Brain microvascular endothelial cell (primary cell): ENCODE data around the gene HSP90AA1.

Source experiments
- DNase-seq: peaks from one replicate; pipeline ENCODE4 v3.0.0-alpha.2; 2020
- H3K27ac ChIP-seq: fragments of 250-450 bp; sonication (Bioruptor Pico); 2 replicates; pipeline ENCODE4 v1.5.1; 2020; ENCODE audit warnings: mild to moderate bottlenecking, moderate library complexity
- H3K27me3 ChIP-seq: fragments of 250-450 bp; sonication (Bioruptor Pico); replicated peaks from 2 replicates; pipeline ENCODE4 v1.5.1; 2020; ENCODE audit warnings: mild to moderate bottlenecking
- H3K36me3 ChIP-seq: fragments of 250-450 bp; sonication (Bioruptor Pico); replicated peaks from 2 replicates; pipeline ENCODE4 v1.5.1; 2020; ENCODE audit warnings: mild to moderate bottlenecking
- H3K4me3 ChIP-seq: 2 replicates; pipeline ENCODE4 v1.5.1; 2011; ENCODE audit warnings: low read depth, mild to moderate bottlenecking, control low read depth, low read length, moderate library complexity
- CTCF ChIP-seq: IDR thresholded peaks from 2 replicates; pipeline ENCODE4 v1.5.1; 2011; ENCODE audit warnings: low read depth, mild to moderate bottlenecking, moderate library complexity, low read length, control low read depth, inconsistent platforms; ENCODE audit errors: missing control alignments
- in situ Hi-C: cut with HindIII; loops from 2 replicates; pipeline ENCODE4 v1.10.0; 2017; ENCODE audit warnings: low sequenced_read_pairs, low pct_ligation_motif_present

HSP90AA1 gene

GRCh38 chr14:102105369-102105768, 18.5 kb upstream of the HSP90AA1 start:
- no peaks in the 10 kb centered on the region for H3K27me3 ChIP-seq
- in situ Hi-C loops: no loop called here
- DNase-seq: no peak
- no peak overlapping the region for H3K27ac ChIP-seq
- no peak overlapping the region for H3K4me3 ChIP-seq
- H3K36me3 ChIP-seq: no peaks in the 10 kb centered on the region
- no peak for TF ChIP-seq CTCF

GRCh38 chr14:102103062-102103695, 16.3 kb upstream of the HSP90AA1 start:
- H3K27me3 ChIP-seq: no peaks in the 10 kb centered on the region
- no peak overlapping the region for H3K27ac ChIP-seq
- TF ChIP-seq CTCF: no peak
- H3K4me3 ChIP-seq: no peak overlapping the region
- in situ Hi-C loops: no loop called here
- no peaks in the 10 kb centered on the region for H3K36me3 ChIP-seq
- DNase-seq: no peak

DNA sequence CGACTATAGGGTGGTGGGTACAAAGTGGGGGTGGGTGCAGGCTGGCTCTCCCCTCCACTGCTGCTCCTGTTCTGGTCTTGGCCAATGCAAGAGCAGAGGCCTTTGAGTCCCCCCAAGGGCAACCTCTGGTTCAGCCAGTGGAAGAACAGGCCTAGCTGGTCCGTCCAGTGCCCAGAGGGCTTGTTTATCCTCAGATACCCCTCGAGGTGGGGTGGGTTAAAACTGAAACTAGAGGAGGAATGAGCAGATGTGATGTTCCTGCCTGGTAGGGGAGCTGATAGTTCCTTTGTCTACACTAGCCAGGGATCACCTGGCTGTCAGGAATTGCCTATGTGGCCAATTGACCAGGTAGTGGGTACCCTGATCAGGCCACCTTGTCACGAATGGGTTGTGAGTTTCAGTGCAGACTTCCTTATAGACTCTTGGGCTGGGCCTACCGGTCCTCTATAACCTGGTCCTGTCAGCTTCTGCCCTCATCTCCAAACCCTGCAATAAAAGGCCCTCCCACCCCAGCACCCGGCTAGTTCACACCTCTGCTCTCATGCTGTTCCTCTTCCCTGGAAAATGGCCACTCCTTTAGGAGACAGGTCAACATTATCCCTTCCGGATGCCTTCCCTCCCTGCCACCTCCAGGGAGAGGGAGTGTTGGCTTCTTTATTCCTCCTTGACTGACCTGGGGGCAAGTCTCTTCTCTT, 10.7 kb upstream of the HSP90AA1 start:
- Histone ChIP-seq H3K27me3 (no peaks in the 10 kb centered on the region), H3K4me3 (no peak overlapping the region), H3K27ac (no peak overlapping the region), H3K36me3 (no peaks in the 10 kb centered on the region)
- in situ Hi-C loops: no loop called here
- no peak for TF ChIP-seq CTCF
- no peak for DNase-seq

DNA sequence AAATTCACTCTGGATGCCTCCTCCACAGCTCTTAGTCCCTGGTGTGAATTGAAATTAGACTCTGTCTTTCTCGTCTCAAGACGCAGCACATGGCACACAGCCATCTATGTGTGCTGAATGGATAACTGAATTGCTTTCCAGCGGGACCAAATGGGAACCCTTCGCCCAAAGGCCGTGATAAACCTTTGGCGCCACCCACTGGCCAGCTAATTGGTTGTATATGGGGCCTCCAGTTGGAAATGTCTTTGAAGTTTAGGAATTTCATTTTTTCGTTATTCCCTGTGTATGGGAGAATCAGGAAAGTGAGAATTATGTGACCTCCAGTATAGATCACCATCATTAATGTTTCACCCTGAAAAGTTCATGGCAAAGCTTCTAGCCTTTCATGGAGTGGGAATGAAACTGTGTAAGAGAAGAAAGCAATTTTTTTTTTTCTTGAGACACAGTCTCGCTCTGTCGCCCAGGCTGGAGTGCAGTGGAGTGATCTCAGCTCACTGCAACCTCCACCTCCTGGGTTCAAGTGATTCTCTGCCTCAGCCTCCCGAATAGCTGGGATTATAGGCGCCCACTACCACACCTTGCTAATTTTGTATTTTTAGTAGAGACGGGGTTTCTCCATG, 9.8 kb upstream of the HSP90AA1 start:
- DNase-seq: peak; percentile 70
- H3K27ac ChIP-seq: no peak overlapping the region
- in situ Hi-C loops: no loop called here
- no peaks in the 10 kb centered on the region for H3K36me3 ChIP-seq
- no peak overlapping the region for H3K4me3 ChIP-seq
- no peaks in the 10 kb centered on the region for H3K27me3 ChIP-seq
- peak; percentile 89 for TF ChIP-seq CTCF

GRCh38 chr14:102095871-102096568, 9.2 kb upstream of the HSP90AA1 start:
- peak; percentile 5 for DNase-seq
- TF ChIP-seq CTCF: peak; percentile 32
- in situ Hi-C loops: no loop called here
- Histone ChIP-seq H3K27ac (no peak overlapping the region), H3K4me3 (no peak overlapping the region), H3K36me3 (no peaks in the 10 kb centered on the region), H3K27me3 (no peaks in the 10 kb centered on the region)
